B cell (primary cell): ENCODE measurements around the gene SEMA3F. TPM values are rescaled to one million over a fixed set of nuclear protein-coding genes. Genes with fewer than 3 reads are reported as not detected.

Source experiments
- ATAC-seq: fragments of 200-7000 bp; cut with Tn5 transposase; one replicate; pipeline ENCODE4 v1.10.0; 2021; ENCODE audit warnings: low read depth, mild to moderate bottlenecking, moderate number of reproducible peaks, moderate library complexity
- CTCF ChIA-PET: fragments of 350-600 bp; sonication (Branson Sonifier 250); formaldehyde crosslinking; loops from one replicate; lab custom pipeline; 2021; ENCODE audit warnings: antibody characterized with exemption, inconsistent platforms; lab: Charles Lee
- POLR2A ChIA-PET: fragments of 350-600 bp; sonication (Branson Sonifier 250); formaldehyde crosslinking; loops from one replicate; lab custom pipeline; 2021; ENCODE audit warnings: antibody characterized with exemption; lab: Charles Lee
- DNase-seq: peaks from one replicate; pipeline ENCODE4 v3.0.0; 2013
- H2AFZ ChIP-seq: 2 replicates; pipeline ENCODE4 v1.6.1; 2012; ENCODE audit warnings: mild to moderate bottlenecking, low read depth, low read length; ENCODE audit not compliant: insufficient read depth, poor library complexity, severe bottlenecking
- H3K27ac ChIP-seq, 2 donors: 1 replicate in 1 of 2; 2 replicates in 1 of 2; pipeline ENCODE4 v1.5.1; 2012 to 2013; ENCODE audit warnings: low read length in 2 of 2, mild to moderate bottlenecking in 2 of 2, moderate library complexity in 1 of 2
- H3K27me3 ChIP-seq, 4 experiments: fragments of 200-600 bp in 1 of 4; sonication (generic) in 1 of 4; replicated peaks in 1 of 4; 1 replicate in 2 of 4; 2 replicates in 2 of 4; pipeline versions ENCODE4 v1.6.1 to v1.7.0; 2013 to 2016; ENCODE audit warnings: low read length in 3 of 4, mild to moderate bottlenecking in 2 of 4, mixed read lengths in 1 of 4, moderate library complexity in 1 of 4; ENCODE audit not compliant: insufficient read depth in 4 of 4, control insufficient read depth in 3 of 4; ENCODE audit errors: control extremely low read depth in 1 of 4
- H3K36me3 ChIP-seq, 2 experiments: replicated peaks in 1 of 2; 1 replicate in 1 of 2; 2 replicates in 1 of 2; pipeline versions ENCODE4 v1.6.1 to v1.7.1; 2013; ENCODE audit warnings: low read length in 1 of 2; ENCODE audit not compliant: insufficient read depth in 2 of 2, control insufficient read depth in 1 of 2; ENCODE audit errors: control extremely low read depth in 1 of 2, extremely low read depth in 1 of 2
- H3K4me1 ChIP-seq, 2 donors: fragments of 200-600 bp in 1 of 2; sonication (generic) in 1 of 2; 1 replicate in 1 of 2; 2 replicates in 1 of 2; pipeline versions ENCODE4 v1.5.1 to v1.6.1; 2013 to 2017; ENCODE audit warnings: low read length in 2 of 2; ENCODE audit not compliant: control insufficient read depth in 2 of 2, insufficient read depth in 2 of 2
- H3K4me2 ChIP-seq: replicated peaks from 2 replicates; pipeline ENCODE3; 2012; ENCODE audit warnings: mild to moderate bottlenecking, low read depth, low read length; ENCODE audit not compliant: poor library complexity, severe bottlenecking
- H3K4me3 ChIP-seq, 5 experiments: fragments of 200-600 bp in 1 of 5; sonication (generic) in 1 of 5; 1 replicate in 3 of 5; 2 replicates in 2 of 5; pipeline versions ENCODE4 v1.5.1 to v1.7.0; 2011 to 2016; ENCODE audit warnings: low read length in 4 of 5, mild to moderate bottlenecking in 4 of 5, low read depth in 2 of 5, control low read depth in 1 of 5, moderate library complexity in 1 of 5; ENCODE audit not compliant: insufficient read depth in 1 of 5; ENCODE audit errors: control extremely low read depth in 1 of 5, extremely low read depth in 1 of 5
- H3K79me2 ChIP-seq: fragments of 200-600 bp; sonication (generic); one replicate; pipeline ENCODE4 v1.6.0; 2016; ENCODE audit warnings: low read length; ENCODE audit not compliant: control insufficient read depth, insufficient read depth
- H3K9ac ChIP-seq: fragments of 200-600 bp; sonication (generic); 2 replicates; pipeline ENCODE4 v1.6.1; 2017; ENCODE audit warnings: mild to moderate bottlenecking, low read length, moderate library complexity
- H3K9me3 ChIP-seq, 3 donors: one replicate each; pipeline versions ENCODE4 v1.6.1 to v1.7.1; 2013; ENCODE audit warnings: low read length in 2 of 3; ENCODE audit not compliant: control insufficient read depth in 2 of 3, insufficient read depth in 1 of 3; ENCODE audit errors: control extremely low read depth in 1 of 3
- H4K20me1 ChIP-seq: 2 replicates; pipeline ENCODE4 v1.6.0; 2012; ENCODE audit warnings: mild to moderate bottlenecking, low read length; ENCODE audit not compliant: insufficient read depth, control insufficient read depth, poor library complexity, severe bottlenecking
- H3K27ac Mint-ChIP-seq: one replicate; pipeline ENCODE4 v1.8.0; 2021; ENCODE audit warnings: mixed read lengths
- H3K27me3 Mint-ChIP-seq: one replicate; pipeline ENCODE4 v1.8.0; 2021; ENCODE audit warnings: mixed read lengths
- H3K4me1 Mint-ChIP-seq: one replicate; pipeline ENCODE4 v1.8.0; 2021; ENCODE audit warnings: mixed read lengths
- H3K4me3 Mint-ChIP-seq: one replicate; pipeline ENCODE4 v1.8.0; 2021; ENCODE audit warnings: mixed read lengths
- H3K9me3 Mint-ChIP-seq: one replicate; pipeline ENCODE4 v1.8.0; 2022; ENCODE audit warnings: mixed read lengths; ENCODE audit not compliant: insufficient read depth
- CTCF ChIP-seq: fragments of 200-600 bp; IDR thresholded peaks from one replicate; pipeline ENCODE4 v1.8.0; 2022; ENCODE audit warnings: antibody characterized with exemption, mild to moderate bottlenecking
- EZH2 ChIP-seq: IDR thresholded peaks from 2 replicates; pipeline ENCODE4 v1.6.1; 2012; ENCODE audit warnings: borderline replicate concordance, low read depth, mild to moderate bottlenecking, moderate library complexity, low read length; ENCODE audit not compliant: insufficient read depth, poor library complexity, severe bottlenecking
- WGBS: methylation state at CpG from one replicate; pipeline ENCODE4 v1.1.5; 2013; ENCODE audit warnings: missing lambda C conversion rate; ENCODE audit not compliant: insufficient coverage; 5-methylcytosine and 5-hydroxymethylcytosine counted together
- intact Hi-C: fragments of 100-400 bp; cut with micrococcal nuclease; formaldehyde crosslinking; loops from one replicate; pipeline ENCODE4 v1.10.0; 2022
- polyA plus RNA-seq: library from polyadenylated mRNA; depleted of rRNA; stranded (reverse); fragments of >200 nt; gene quantifications from 2 replicates; pipeline ENCODE4 v1.2.3, GENCODE V29; 2012
- total RNA-seq, 2 donors: library from RNA; stranded (reverse); fragments of 120-200 nt in 1 of 2; gene quantifications; 1 replicate in 1 of 2; 2 replicates in 1 of 2; pipeline versions ENCODE4 v1.2.3 to v1.2.4, GENCODE V29; 2013 to 2022

SEMA3F gene
- total and polyA plus RNA-seq, 2 donors (not counting 1 experiment from before 2014, with no cell fraction given): 0.27 TPM; not detected in 1

- no peak overlapping the region for H3K4me2 ChIP-seq
- H3K4me1 Mint-ChIP-seq: peaks cover 2% of the 10 kb centered on the region
- H3K36me3 ChIP-seq: no peaks in the 10 kb centered on the region
- H3K27ac ChIP-seq: no peak overlapping the region
- no peak overlapping the region for H3K9ac ChIP-seq
- no peak overlapping the region for H2AFZ ChIP-seq
- intact Hi-C loops: no loop called here
- H3K27ac Mint-ChIP-seq: no peak overlapping the region
- CTCF ChIA-PET: interaction anchor here (1.6 to 2.2 kb wide), 2 partner anchors 9 to 24 kb away, joined by 5 to 11 read pairs; no protein-coding TSS in a partner anchor
- TF ChIP-seq CTCF: no peak
- TF ChIP-seq EZH2: no peak
- H3K4me3 ChIP-seq: no peak overlapping the region
- no peak overlapping the region for H3K4me3 Mint-ChIP-seq
- peaks cover 41% of the 10 kb centered on the region for H3K27me3 Mint-ChIP-seq
- no peaks in the 10 kb centered on the region for H4K20me1 ChIP-seq
- POLR2A ChIA-PET: no interaction called here
- ATAC-seq: no peak
- H3K27me3 ChIP-seq: peaks cover 0 to 58% (median 25%) of the 10 kb centered on the region in 4 experiments
- H3K4me1 ChIP-seq: peaks cover 15 to 23% of the 10 kb centered on the region in 2 donors
- H3K9me3 ChIP-seq: peaks cover 0 to 14% (median 0%) of the 10 kb centered on the region in 3 donors
- WGBS: 76% methylated on average over 8 of the region's 10 CpGs
- no peaks in the 10 kb centered on the region for H3K9me3 Mint-ChIP-seq
- no peak for DNase-seq
- H3K79me2 ChIP-seq: no peaks in the 10 kb centered on the region
Measured at GRCh38 chr3:50201573-50202315, 46.6 kb downstream of the SEMA3F start.
